ENCODE results near the gene PLCD4.

- TF ChIP-seq, protein P1, sequence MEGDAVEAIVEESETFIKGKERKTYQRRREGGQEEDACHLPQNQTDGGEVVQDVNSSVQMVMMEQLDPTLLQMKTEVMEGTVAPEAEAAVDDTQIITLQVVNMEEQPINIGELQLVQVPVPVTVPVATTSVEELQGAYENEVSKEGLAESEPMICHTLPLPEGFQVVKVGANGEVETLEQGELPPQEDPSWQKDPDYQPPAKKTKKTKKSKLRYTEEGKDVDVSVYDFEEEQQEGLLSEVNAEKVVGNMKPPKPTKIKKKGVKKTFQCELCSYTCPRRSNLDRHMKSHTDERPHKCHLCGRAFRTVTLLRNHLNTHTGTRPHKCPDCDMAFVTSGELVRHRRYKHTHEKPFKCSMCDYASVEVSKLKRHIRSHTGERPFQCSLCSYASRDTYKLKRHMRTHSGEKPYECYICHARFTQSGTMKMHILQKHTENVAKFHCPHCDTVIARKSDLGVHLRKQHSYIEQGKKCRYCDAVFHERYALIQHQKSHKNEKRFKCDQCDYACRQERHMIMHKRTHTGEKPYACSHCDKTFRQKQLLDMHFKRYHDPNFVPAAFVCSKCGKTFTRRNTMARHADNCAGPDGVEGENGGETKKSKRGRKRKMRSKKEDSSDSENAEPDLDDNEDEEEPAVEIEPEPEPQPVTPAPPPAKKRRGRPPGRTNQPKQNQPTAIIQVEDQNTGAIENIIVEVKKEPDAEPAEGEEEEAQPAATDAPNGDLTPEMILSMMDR (IDR thresholded peaks at IDR 0.05; ENCODE audit: insufficient read depth, low read length, poor library complexity, severe bottlenecking) = no peak
- no peak for TF ChIP-seq EZH2phosphoT487 (conservative IDR thresholded peaks at IDR 0.05; ENCODE audit: low read length)
Observed at GRCh38 chr2:218621007-218621406, 13.3 kb downstream of the PLCD4 start.

All from SU-DHL-6 (cell line).